RWPE1 (cell line): ENCODE measurements around the gene MICAL3.

Experiments
- CTCF ChIA-PET: fragments of 350-600 bp; sonication (Branson Sonifier 250); formaldehyde crosslinking; extraction: SDS; loops from one replicate; lab custom pipeline; 2021; lab: Yijun Ruan, JAX
- POLR2A ChIA-PET: fragments of 400-600 bp; formaldehyde crosslinking; extraction: SDS; loops from one replicate; lab custom pipeline; 2020; ENCODE audit warnings: antibody characterized with exemption; ENCODE audit not compliant: low non-redundant PET; lab: Yijun Ruan, JAX
- DNase-seq: peaks from one replicate; pipeline ENCODE4 v3.0.0; 2012; ENCODE audit warnings: low spot score
- H3K27ac ChIP-seq: fragments of 450-650 bp; 2 replicates; pipeline ENCODE4 v1.5.1; 2017
- CTCF ChIP-seq: fragments of 450-650 bp; conservative IDR thresholded peaks from 2 replicates; pipeline ENCODE4 v1.5.1; 2017; ENCODE audit warnings: low read depth, mild to moderate bottlenecking

MICAL3 gene

GRCh38 chr22:17742527-17742902 lies 281.8 kb downstream of the MICAL3 start:
- DNase-seq = peak; percentile 64
- ChIA-PET POLR2A (no interaction called here), CTCF (interaction anchor here (0.5 to 2.6 kb wide), 8 partner anchors 11 to 334 kb away, joined by 3 to 13 read pairs (median 4); no protein-coding TSS in a partner anchor)
- peak; percentile 76 for TF ChIP-seq CTCF
- no peak overlapping the region for H3K27ac ChIP-seq

- ChIA-PET CTCF (interaction anchor here (0.5 to 2.6 kb wide), 8 partner anchors 11 to 1982 kb away, joined by 3 to 13 read pairs (median 4); no protein-coding TSS in a partner anchor), POLR2A (no interaction called here)
- DNase-seq = no peak
- TF ChIP-seq CTCF = no peak
- no peak overlapping the region for H3K27ac ChIP-seq
These were observed 282.4 kb downstream of the MICAL3 start for GRCh38 chr22:17741866-17742526.

GRCh38 chr22:17739196-17739975 lies 285.0 kb downstream of the MICAL3 start:
- CTCF ChIA-PET = no interaction called here

GRCh38 chr22:17738386-17739128 lies 285.8 kb downstream of the MICAL3 start:
- ChIA-PET POLR2A (no interaction called here), CTCF (no interaction called here)
- no peak overlapping the region for H3K27ac ChIP-seq
- DNase-seq = no peak
- no peak for TF ChIP-seq CTCF

More at GRCh38 chr22:17739196-17739975, 285.0 kb downstream of the MICAL3 start:
- H3K27ac ChIP-seq = no peak overlapping the region
- no peak for DNase-seq
- TF ChIP-seq CTCF = no peak
- POLR2A ChIA-PET = no interaction called here
